WTC11 (cell line): ENCODE measurements around the gene C9orf50. TPM values are rescaled to one million over a fixed set of nuclear protein-coding genes. Genes with fewer than 3 reads are reported as not detected.

ENCODE experiments used
- ATAC-seq: fragments of 200-7000 bp; cut with Tn5 transposase; 2 replicates; pipeline ENCODE4 v1.10.0; 2021; ENCODE audit warnings: mild to moderate bottlenecking, moderate library complexity
- CTCF ChIA-PET: fragments of 300-600 bp; sonication (Branson Sonifier 250); formaldehyde crosslinking; loops from one replicate; lab custom pipeline; 2021; ENCODE audit warnings: antibody characterized with exemption; lab: Charles Lee
- POLR2A ChIA-PET: fragments of 350-600 bp; sonication (Branson Sonifier 250); formaldehyde crosslinking; loops from one replicate; lab custom pipeline; 2021; ENCODE audit warnings: antibody characterized with exemption; lab: Charles Lee
- DNase-seq: peaks from one replicate; pipeline ENCODE4 v3.0.0; 2021; ENCODE audit warnings: low spot score
- H3K27ac Mint-ChIP-seq: 2 replicates; pipeline ENCODE4 v1.8.0; 2021; ENCODE audit warnings: mixed read lengths
- H3K27me3 Mint-ChIP-seq: 2 replicates; pipeline ENCODE4 v1.8.0; 2021; ENCODE audit warnings: low read depth, mild to moderate bottlenecking, moderate library complexity, mixed read lengths
- H3K36me3 Mint-ChIP-seq: 2 replicates; pipeline ENCODE4 v1.8.0; 2021; ENCODE audit warnings: mixed read lengths
- H3K4me1 Mint-ChIP-seq: 2 replicates; pipeline ENCODE4 v1.8.0; 2022; ENCODE audit warnings: mixed read lengths
- H3K4me3 Mint-ChIP-seq: 2 replicates; pipeline ENCODE4 v1.8.0; 2021; ENCODE audit warnings: mild to moderate bottlenecking, moderate library complexity, mixed read lengths
- H3K9me3 Mint-ChIP-seq: 2 replicates; pipeline ENCODE4 v1.8.0; 2021; ENCODE audit warnings: mixed read lengths
- ATF1 ChIP-seq: sonication (generic); formaldehyde crosslinking; IDR thresholded peaks from 2 replicates; pipeline ENCODE4 v1.8.1; 2023; ENCODE audit warnings: mild to moderate bottlenecking, moderate library complexity, missing genetic modification reagents
- CREB1 ChIP-seq: sonication (generic); formaldehyde crosslinking; IDR thresholded peaks from 2 replicates; pipeline ENCODE4 v1.8.0; 2023; ENCODE audit warnings: mild to moderate bottlenecking, missing genetic modification reagents
- E2F5 ChIP-seq: sonication (generic); formaldehyde crosslinking; IDR thresholded peaks from 2 replicates; pipeline ENCODE4 v1.8.1; 2022; ENCODE audit warnings: mild to moderate bottlenecking, moderate library complexity, missing genetic modification reagents
- FOXP1 ChIP-seq: sonication (generic); formaldehyde crosslinking; IDR thresholded peaks from 2 replicates; pipeline ENCODE4 v1.8.0; 2022; ENCODE audit warnings: missing genetic modification reagents, mild to moderate bottlenecking, moderate library complexity, borderline replicate concordance
- GRHL2 ChIP-seq: fragments of 250-450 bp; sonication (Bioruptor Pico); IDR thresholded peaks from 2 replicates; pipeline ENCODE4 v1.8.0; 2022; ENCODE audit warnings: mild to moderate bottlenecking, moderate library complexity; ENCODE audit not compliant: insufficient replicate concordance, severe bottlenecking
- HMGXB4 ChIP-seq: sonication (generic); formaldehyde crosslinking; IDR thresholded peaks from 2 replicates; pipeline ENCODE4 v1.8.1; 2023; ENCODE audit warnings: mild to moderate bottlenecking, moderate library complexity, missing genetic modification reagents
- RORB ChIP-seq: fragments of 250-450 bp; sonication (Bioruptor Pico); IDR thresholded peaks from 2 replicates; pipeline ENCODE4 v1.9.0; 2021; ENCODE audit warnings: mild to moderate bottlenecking
- SOX15 ChIP-seq: fragments of 250-450 bp; sonication (Bioruptor Pico); IDR thresholded peaks from 2 replicates; pipeline ENCODE4 v1.9.0; 2021; ENCODE audit warnings: mild to moderate bottlenecking
- SP1 ChIP-seq: sonication (generic); formaldehyde crosslinking; conservative IDR thresholded peaks from 2 replicates; pipeline ENCODE4 v1.8.1; 2022; ENCODE audit warnings: missing genetic modification reagents
- TEAD1 ChIP-seq: sonication (generic); formaldehyde crosslinking; IDR thresholded peaks from 2 replicates; pipeline ENCODE4 v1.8.0; 2022; ENCODE audit warnings: mild to moderate bottlenecking, missing genetic modification reagents
- TEAD4 ChIP-seq: sonication (generic); formaldehyde crosslinking; IDR thresholded peaks from 2 replicates; pipeline ENCODE4 v1.8.0; 2022; ENCODE audit warnings: mild to moderate bottlenecking, missing genetic modification reagents
- ZBTB21 ChIP-seq: sonication (generic); formaldehyde crosslinking; IDR thresholded peaks from 2 replicates; pipeline ENCODE4 v1.8.1; 2023; ENCODE audit warnings: mild to moderate bottlenecking, missing genetic modification reagents, borderline replicate concordance
- ZNF121 ChIP-seq: sonication (generic); formaldehyde crosslinking; IDR thresholded peaks from 2 replicates; pipeline ENCODE4 v1.8.0; 2023; ENCODE audit warnings: missing genetic modification reagents
- ZNF138 ChIP-seq: sonication (generic); formaldehyde crosslinking; conservative IDR thresholded peaks from 2 replicates; pipeline ENCODE4 v1.8.1; 2022; ENCODE audit warnings: mild to moderate bottlenecking, moderate library complexity, missing genetic modification reagents
- ZNF671 ChIP-seq: fragments of 250-450 bp; sonication (Bioruptor Pico); IDR thresholded peaks from 2 replicates; pipeline ENCODE4 v1.8.0; 2021; ENCODE audit warnings: mild to moderate bottlenecking
- total RNA-seq: library from RNA; stranded (reverse); gene quantifications from 3 replicates; pipeline ENCODE4 v1.2.3, GENCODE V29; 2021
- TF ChIP-seq, protein P1 (sequence below): fragments of 200-600 bp; IDR thresholded peaks from 2 replicates; pipeline ENCODE4 v1.8.0; 2022; ENCODE audit warnings: antibody characterized with exemption
- TF ChIP-seq, protein P2 (sequence below): fragments of 250-450 bp; sonication (Bioruptor Pico); IDR thresholded peaks from 2 replicates; pipeline ENCODE4 v1.9.0; 2021; ENCODE audit warnings: mild to moderate bottlenecking
- TF ChIP-seq, protein P3 (sequence below): sonication (generic); formaldehyde crosslinking; IDR thresholded peaks from 2 replicates; pipeline ENCODE4 v1.8.1; 2023; ENCODE audit warnings: mild to moderate bottlenecking, missing genetic modification reagents
- TF ChIP-seq, protein P4 (sequence below): sonication (generic); formaldehyde crosslinking; IDR thresholded peaks from 2 replicates; pipeline ENCODE4 v1.8.0; 2023; ENCODE audit warnings: missing genetic modification reagents
- TF ChIP-seq, protein P5 (sequence below): sonication (generic); formaldehyde crosslinking; IDR thresholded peaks from 2 replicates; pipeline ENCODE4 v1.8.1; 2023; ENCODE audit warnings: mild to moderate bottlenecking, missing genetic modification reagents

Gene C9orf50
- total RNA-seq, 1 experiment from 2014 or later = 0.11 TPM

- peaks cover 8% of the 10 kb centered on the region for H3K36me3 Mint-ChIP-seq
- peaks cover 44% of the 10 kb centered on the region for H3K4me1 Mint-ChIP-seq
- ChIA-PET POLR2A (interaction anchor here (0.6 to 1.4 kb wide), 2 partner anchors 458 to 485 kb away, joined by 4 to 7 read pairs; no protein-coding TSS in a partner anchor), CTCF (interaction anchor here (0.7 to 5.5 kb wide), 47 partner anchors 12 to 597 kb away, joined by 3 to 65 read pairs (median 7); partner anchors contain the start of genes ASB6, IER5L and SH3GLB2)
- ATAC-seq (no peak), DNase-seq (no peak)
- peak overlapping the region; percentile 65 for H3K27ac Mint-ChIP-seq
- TF ChIP-seq ZNF138 (CRISPR knock-in tag) (no peak), RORB (no peak), ZBTB21 (CRISPR knock-in tag) (no peak), TEAD4 (no peak)
- H3K27me3 Mint-ChIP-seq = peaks cover 26% of the 10 kb centered on the region
- peak overlapping the region; percentile 58 for H3K4me3 Mint-ChIP-seq
- H3K9me3 Mint-ChIP-seq = no peaks in the 10 kb centered on the region
Measured at GRCh38 chr9:129624947-129625346, 4.0 kb upstream of the C9orf50 start.

DNA sequence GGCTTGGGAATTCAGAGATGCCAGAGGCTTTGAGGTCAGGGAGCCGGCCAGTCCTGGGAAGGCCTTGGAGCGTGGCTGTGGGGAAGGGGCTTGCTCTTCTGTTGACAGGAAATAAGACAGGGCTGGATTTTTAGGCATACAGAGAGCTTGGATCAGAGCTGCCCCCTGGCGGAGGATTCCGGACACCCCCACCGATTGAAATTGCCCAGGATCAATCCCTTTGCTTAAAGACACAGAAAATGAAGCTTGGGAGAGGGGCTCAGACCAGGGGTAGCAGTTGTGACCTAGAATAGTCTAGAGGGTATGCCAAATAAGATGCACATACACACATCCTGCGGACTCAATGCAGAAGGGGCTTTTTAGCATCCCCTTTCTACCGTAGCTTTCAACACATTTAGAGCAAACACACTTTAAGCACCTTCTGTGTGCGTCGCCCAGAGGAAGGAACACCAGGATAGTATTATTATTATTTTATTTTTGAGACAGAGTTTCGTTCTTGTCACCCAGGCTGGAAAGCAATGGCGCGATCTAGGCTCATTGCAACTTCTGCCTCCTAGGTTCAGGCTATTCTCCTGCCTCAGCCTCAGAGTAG, 3.4 kb upstream of the C9orf50 start:
- Mint-ChIP-seq H3K4me3 (peak overlapping the region; percentile 55), H3K4me1 (peaks cover 41% of the 10 kb centered on the region), H3K27me3 (peaks cover 33% of the 10 kb centered on the region), H3K9me3 (no peaks in the 10 kb centered on the region), H3K36me3 (peaks cover 8% of the 10 kb centered on the region), H3K27ac (peak overlapping the region; percentile 78; the same call in 1 of the 2 replicates)
- ATAC-seq (peak; percentile 56), DNase-seq (peak; percentile 88)
- CTCF ChIA-PET = interaction anchor here (0.5 to 5.5 kb wide), 79 partner anchors 11 to 631 kb away, joined by 3 to 65 read pairs (median 4); partner anchors contain the start of genes ASB6, DOLPP1, IER5L and MIGA2
- POLR2A ChIA-PET = interaction anchor here (0.7 to 1.4 kb wide), 2 partner anchors 16 to 484 kb away, joined by 3 to 4 read pairs; no protein-coding TSS in a partner anchor
- TF ChIP-seq ZNF121 (CRISPR knock-in tag) (0 out of 2 replicates have a peak, but pooled peaks have one; percentile 19), SP1 (CRISPR knock-in tag) (no peak), ZNF671 (CRISPR knock-in tag) (no peak)
- TF ChIP-seq, protein P1, sequence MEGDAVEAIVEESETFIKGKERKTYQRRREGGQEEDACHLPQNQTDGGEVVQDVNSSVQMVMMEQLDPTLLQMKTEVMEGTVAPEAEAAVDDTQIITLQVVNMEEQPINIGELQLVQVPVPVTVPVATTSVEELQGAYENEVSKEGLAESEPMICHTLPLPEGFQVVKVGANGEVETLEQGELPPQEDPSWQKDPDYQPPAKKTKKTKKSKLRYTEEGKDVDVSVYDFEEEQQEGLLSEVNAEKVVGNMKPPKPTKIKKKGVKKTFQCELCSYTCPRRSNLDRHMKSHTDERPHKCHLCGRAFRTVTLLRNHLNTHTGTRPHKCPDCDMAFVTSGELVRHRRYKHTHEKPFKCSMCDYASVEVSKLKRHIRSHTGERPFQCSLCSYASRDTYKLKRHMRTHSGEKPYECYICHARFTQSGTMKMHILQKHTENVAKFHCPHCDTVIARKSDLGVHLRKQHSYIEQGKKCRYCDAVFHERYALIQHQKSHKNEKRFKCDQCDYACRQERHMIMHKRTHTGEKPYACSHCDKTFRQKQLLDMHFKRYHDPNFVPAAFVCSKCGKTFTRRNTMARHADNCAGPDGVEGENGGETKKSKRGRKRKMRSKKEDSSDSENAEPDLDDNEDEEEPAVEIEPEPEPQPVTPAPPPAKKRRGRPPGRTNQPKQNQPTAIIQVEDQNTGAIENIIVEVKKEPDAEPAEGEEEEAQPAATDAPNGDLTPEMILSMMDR = peak; percentile 61

DNA sequence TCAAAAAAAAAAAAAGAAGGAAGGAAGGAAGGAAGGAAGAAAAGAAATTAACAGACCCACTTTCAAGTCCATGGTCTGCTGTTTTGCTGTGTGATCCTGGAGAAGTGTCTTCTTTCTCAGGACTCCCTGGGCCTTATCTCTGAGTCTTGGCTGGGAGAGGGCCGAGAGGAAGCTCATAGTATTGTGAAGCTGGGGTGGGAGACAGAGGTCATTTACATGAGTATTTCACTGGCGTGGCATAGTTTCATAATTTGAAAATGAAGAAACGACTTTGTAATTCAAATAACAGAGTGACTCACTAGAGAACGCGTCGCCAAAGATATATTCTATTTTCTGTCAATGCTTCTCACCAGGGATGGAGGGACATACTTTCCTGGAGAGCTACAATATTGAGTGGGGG, 2.4 kb upstream of the C9orf50 start:
- ChIA-PET CTCF (interaction anchor here (0.6 to 5.5 kb wide), 22 partner anchors 10 to 630 kb away, joined by 3 to 65 read pairs (median 18); partner anchors contain the start of genes IER5L and PRRX2), POLR2A (interaction anchor here (0.7 kb wide), 1 partner anchor 15 kb away, joined by 3 read pairs; no protein-coding TSS in a partner anchor)
- TF ChIP-seq, protein P2, sequence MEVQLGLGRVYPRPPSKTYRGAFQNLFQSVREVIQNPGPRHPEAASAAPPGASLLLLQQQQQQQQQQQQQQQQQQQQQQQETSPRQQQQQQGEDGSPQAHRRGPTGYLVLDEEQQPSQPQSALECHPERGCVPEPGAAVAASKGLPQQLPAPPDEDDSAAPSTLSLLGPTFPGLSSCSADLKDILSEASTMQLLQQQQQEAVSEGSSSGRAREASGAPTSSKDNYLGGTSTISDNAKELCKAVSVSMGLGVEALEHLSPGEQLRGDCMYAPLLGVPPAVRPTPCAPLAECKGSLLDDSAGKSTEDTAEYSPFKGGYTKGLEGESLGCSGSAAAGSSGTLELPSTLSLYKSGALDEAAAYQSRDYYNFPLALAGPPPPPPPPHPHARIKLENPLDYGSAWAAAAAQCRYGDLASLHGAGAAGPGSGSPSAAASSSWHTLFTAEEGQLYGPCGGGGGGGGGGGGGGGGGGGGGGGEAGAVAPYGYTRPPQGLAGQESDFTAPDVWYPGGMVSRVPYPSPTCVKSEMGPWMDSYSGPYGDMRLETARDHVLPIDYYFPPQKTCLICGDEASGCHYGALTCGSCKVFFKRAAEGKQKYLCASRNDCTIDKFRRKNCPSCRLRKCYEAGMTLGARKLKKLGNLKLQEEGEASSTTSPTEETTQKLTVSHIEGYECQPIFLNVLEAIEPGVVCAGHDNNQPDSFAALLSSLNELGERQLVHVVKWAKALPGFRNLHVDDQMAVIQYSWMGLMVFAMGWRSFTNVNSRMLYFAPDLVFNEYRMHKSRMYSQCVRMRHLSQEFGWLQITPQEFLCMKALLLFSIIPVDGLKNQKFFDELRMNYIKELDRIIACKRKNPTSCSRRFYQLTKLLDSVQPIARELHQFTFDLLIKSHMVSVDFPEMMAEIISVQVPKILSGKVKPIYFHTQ (CRISPR knock-in tag) = no peak
- TF ChIP-seq, protein P3, sequence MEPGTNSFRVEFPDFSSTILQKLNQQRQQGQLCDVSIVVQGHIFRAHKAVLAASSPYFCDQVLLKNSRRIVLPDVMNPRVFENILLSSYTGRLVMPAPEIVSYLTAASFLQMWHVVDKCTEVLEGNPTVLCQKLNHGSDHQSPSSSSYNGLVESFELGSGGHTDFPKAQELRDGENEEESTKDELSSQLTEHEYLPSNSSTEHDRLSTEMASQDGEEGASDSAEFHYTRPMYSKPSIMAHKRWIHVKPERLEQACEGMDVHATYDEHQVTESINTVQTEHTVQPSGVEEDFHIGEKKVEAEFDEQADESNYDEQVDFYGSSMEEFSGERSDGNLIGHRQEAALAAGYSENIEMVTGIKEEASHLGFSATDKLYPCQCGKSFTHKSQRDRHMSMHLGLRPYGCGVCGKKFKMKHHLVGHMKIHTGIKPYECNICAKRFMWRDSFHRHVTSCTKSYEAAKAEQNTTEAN (CRISPR knock-in tag) = no peak
- TF ChIP-seq GRHL2 (CRISPR knock-in tag) (no peak), RORB (no peak), HMGXB4 (CRISPR knock-in tag) (no peak), SOX15 (no peak), FOXP1 (CRISPR knock-in tag) (no peak), ATF1 (no peak), TEAD1 (CRISPR knock-in tag) (no peak), E2F5 (CRISPR knock-in tag) (no peak), CREB1 (CRISPR knock-in tag) (no peak)
- TF ChIP-seq, protein P4, sequence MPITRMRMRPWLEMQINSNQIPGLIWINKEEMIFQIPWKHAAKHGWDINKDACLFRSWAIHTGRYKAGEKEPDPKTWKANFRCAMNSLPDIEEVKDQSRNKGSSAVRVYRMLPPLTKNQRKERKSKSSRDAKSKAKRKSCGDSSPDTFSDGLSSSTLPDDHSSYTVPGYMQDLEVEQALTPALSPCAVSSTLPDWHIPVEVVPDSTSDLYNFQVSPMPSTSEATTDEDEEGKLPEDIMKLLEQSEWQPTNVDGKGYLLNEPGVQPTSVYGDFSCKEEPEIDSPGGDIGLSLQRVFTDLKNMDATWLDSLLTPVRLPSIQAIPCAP (CRISPR knock-in tag) = no peak
- TF ChIP-seq, protein P5, sequence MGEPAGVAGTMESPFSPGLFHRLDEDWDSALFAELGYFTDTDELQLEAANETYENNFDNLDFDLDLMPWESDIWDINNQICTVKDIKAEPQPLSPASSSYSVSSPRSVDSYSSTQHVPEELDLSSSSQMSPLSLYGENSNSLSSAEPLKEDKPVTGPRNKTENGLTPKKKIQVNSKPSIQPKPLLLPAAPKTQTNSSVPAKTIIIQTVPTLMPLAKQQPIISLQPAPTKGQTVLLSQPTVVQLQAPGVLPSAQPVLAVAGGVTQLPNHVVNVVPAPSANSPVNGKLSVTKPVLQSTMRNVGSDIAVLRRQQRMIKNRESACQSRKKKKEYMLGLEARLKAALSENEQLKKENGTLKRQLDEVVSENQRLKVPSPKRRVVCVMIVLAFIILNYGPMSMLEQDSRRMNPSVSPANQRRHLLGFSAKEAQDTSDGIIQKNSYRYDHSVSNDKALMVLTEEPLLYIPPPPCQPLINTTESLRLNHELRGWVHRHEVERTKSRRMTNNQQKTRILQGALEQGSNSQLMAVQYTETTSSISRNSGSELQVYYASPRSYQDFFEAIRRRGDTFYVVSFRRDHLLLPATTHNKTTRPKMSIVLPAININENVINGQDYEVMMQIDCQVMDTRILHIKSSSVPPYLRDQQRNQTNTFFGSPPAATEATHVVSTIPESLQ = no peak

More for the DNA sequence above, 2.4 kb upstream of the C9orf50 start:
- H3K27me3 Mint-ChIP-seq = peaks cover 40% of the 10 kb centered on the region
- H3K36me3 Mint-ChIP-seq = peaks cover 4% of the 10 kb centered on the region; the same call in 1 of the 2 replicates
- DNase-seq = no peak
- peaks cover 37% of the 10 kb centered on the region for H3K4me1 Mint-ChIP-seq
- H3K4me3 Mint-ChIP-seq = no peak overlapping the region
- H3K9me3 Mint-ChIP-seq = no peaks in the 10 kb centered on the region; the same call in 1 of the 2 replicates
- no peak overlapping the region for H3K27ac Mint-ChIP-seq
- no peak for ATAC-seq
